ENCODE measurements around the gene ASCL4.

Gene ASCL4

GRCh38 chr12:107803092-107803491, 28.6 kb downstream of the ASCL4 start:
- Histone ChIP-seq H4K8ac (ENCODE audit: low read length) (no peak overlapping the region), H3K18ac (ENCODE audit: low read depth in 1 of 2, low read length in 2 of 2) (no peak overlapping the region), H2AFZ (ENCODE audit: low read depth, low read length) (no peak overlapping the region), H2AK5ac (ENCODE audit: low read length, severe bottlenecking) (no peak overlapping the region), H3K27me3 (ENCODE audit: control insufficient read depth in 1 of 2, insufficient read depth in 1 of 2, low read length in 2 of 2) (no peaks in the 10 kb centered on the region), H4K91ac (ENCODE audit: low read length) (no peak overlapping the region), H3K36me3 (ENCODE audit: control insufficient read depth in 1 of 2, insufficient read depth in 2 of 2, low read depth in 1 of 2, low read length in 2 of 2) (no peaks in the 10 kb centered on the region), H3K79me1 (replicated peaks; ENCODE audit: low read length, poor library complexity, severe bottlenecking) (no peaks in the 10 kb centered on the region), H3K14ac (ENCODE audit: low read length in 2 of 2) (no peak overlapping the region), H3K9me3 (ENCODE audit: control insufficient read depth, low read length) (no peaks in the 10 kb centered on the region), H2BK15ac (ENCODE audit: low read depth, poor library complexity, severe bottlenecking) (no peak overlapping the region), H3K4me3 (ENCODE audit: insufficient read depth in 1 of 2, low read depth in 1 of 2, low read length in 2 of 2) (no peak overlapping the region), H3K23ac (ENCODE audit: low read length in 2 of 2) (no peak overlapping the region), H3K9ac (ENCODE audit: low read length) (no peak overlapping the region), H2BK12ac (ENCODE audit: low read length in 2 of 2) (no peak overlapping the region), H2BK5ac (ENCODE audit: low read depth, low read length, poor library complexity, severe bottlenecking) (no peak overlapping the region), H3K27ac (ENCODE audit: low read length, poor library complexity, severe bottlenecking) (no peak overlapping the region), H3K4me1 (ENCODE audit: control insufficient read depth, insufficient read depth, low read depth, low read length) (no peaks in the 10 kb centered on the region), H2BK120ac (ENCODE audit: low read depth, low read length) (no peak overlapping the region), H3K4ac (ENCODE audit: low read depth in 1 of 2, low read length in 2 of 2) (no peak overlapping the region), H3K4me2 (ENCODE audit: low read length, poor library complexity, severe bottlenecking) (no peak overlapping the region)
- no CpG with 5 or more reads among the region's 3 CpGs for WGBS
- DNase-seq = no peak

DNA sequence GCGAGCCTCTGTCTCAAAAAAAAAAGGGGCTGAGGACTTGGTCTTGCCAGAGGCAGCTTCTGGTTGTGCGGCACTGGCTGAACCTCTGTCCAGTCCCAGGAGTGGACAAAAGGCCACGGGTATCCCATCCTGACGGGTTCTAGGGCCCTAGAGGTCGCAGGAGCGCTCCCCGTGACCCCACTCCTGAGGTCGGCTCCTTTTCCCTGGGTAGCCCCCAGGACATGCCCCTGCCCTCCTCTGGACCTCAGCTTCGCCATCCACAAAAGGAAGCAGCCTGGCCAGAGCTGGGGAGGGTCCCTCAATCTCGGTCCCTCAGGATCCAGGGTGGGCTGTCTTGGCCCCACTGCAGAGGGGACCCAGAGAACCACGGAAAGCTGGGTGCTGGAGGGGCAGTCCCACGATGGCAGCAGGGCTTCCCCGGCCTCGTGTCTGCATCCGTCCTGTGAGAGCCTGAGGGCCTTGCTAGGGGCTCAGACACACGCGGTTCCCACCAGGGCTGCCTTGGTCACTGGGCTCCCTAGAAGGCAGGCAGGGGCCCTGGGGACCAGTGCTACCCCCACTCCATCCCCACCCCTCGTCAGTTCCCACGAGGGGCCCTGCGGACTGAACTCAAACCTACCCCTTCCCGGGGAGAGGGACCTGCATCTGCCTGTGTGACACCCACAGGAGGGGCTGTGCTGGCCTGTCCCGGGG, 31.1 kb downstream of the ASCL4 start:
- no peak overlapping the region for H2BK120ac ChIP-seq (ENCODE audit: low read depth, low read length)
- H4K8ac ChIP-seq (ENCODE audit: low read length) = no peak overlapping the region
- H3K27me3 ChIP-seq (ENCODE audit: control insufficient read depth in 1 of 2, insufficient read depth in 1 of 2, low read length in 2 of 2) = no peaks in the 10 kb centered on the region
- H3K27ac ChIP-seq (ENCODE audit: low read length, poor library complexity, severe bottlenecking) = no peak overlapping the region
- no peak overlapping the region for H3K4me3 ChIP-seq (ENCODE audit: insufficient read depth in 1 of 2, low read depth in 1 of 2, low read length in 2 of 2)
- H3K23ac ChIP-seq (ENCODE audit: low read length in 2 of 2) = no peak overlapping the region
- no peaks in the 10 kb centered on the region for H3K9me3 ChIP-seq (ENCODE audit: control insufficient read depth, low read length)
- no peak overlapping the region for H3K18ac ChIP-seq (ENCODE audit: low read depth in 1 of 2, low read length in 2 of 2)
- no peaks in the 10 kb centered on the region for H3K4me1 ChIP-seq (ENCODE audit: control insufficient read depth, insufficient read depth, low read depth, low read length)
- H2AK5ac ChIP-seq (ENCODE audit: low read length, severe bottlenecking) = no peak overlapping the region
- no peak overlapping the region for H2BK5ac ChIP-seq (ENCODE audit: low read depth, low read length, poor library complexity, severe bottlenecking)
- H3K79me1 ChIP-seq (replicated peaks; ENCODE audit: low read length, poor library complexity, severe bottlenecking) = no peaks in the 10 kb centered on the region
- H3K4me2 ChIP-seq (ENCODE audit: low read length, poor library complexity, severe bottlenecking) = no peak overlapping the region
- H4K91ac ChIP-seq (ENCODE audit: low read length) = no peak overlapping the region
- no peak overlapping the region for H2AFZ ChIP-seq (ENCODE audit: low read depth, low read length)
- H3K9ac ChIP-seq (ENCODE audit: low read length) = no peak overlapping the region
- DNase-seq = no peak
- H3K14ac ChIP-seq (ENCODE audit: low read length in 2 of 2) = no peak overlapping the region
- WGBS = 73% methylated on average over 22 of the region's 22 CpGs
- no peaks in the 10 kb centered on the region for H3K36me3 ChIP-seq (ENCODE audit: control insufficient read depth in 1 of 2, insufficient read depth in 2 of 2, low read depth in 1 of 2, low read length in 2 of 2)
- no peak overlapping the region for H2BK15ac ChIP-seq (ENCODE audit: low read depth, poor library complexity, severe bottlenecking)
- no peak overlapping the region for H2BK12ac ChIP-seq (ENCODE audit: low read length in 2 of 2)
- H3K4ac ChIP-seq (ENCODE audit: low read depth in 1 of 2, low read length in 2 of 2) = no peak overlapping the region

GRCh38 chr12:107807471-107808150, 33.1 kb downstream of the ASCL4 start:
- no peak overlapping the region for H3K27ac ChIP-seq (ENCODE audit: low read length, poor library complexity, severe bottlenecking)
- H4K91ac ChIP-seq (ENCODE audit: low read length) = no peak overlapping the region
- no peak overlapping the region for H3K4ac ChIP-seq (ENCODE audit: low read depth in 1 of 2, low read length in 2 of 2)
- no peak overlapping the region for H3K9ac ChIP-seq (ENCODE audit: low read length)
- no peak overlapping the region for H2BK5ac ChIP-seq (ENCODE audit: low read depth, low read length, poor library complexity, severe bottlenecking)
- no peak overlapping the region for H3K18ac ChIP-seq (ENCODE audit: low read depth in 1 of 2, low read length in 2 of 2)
- no peak overlapping the region for H2BK120ac ChIP-seq (ENCODE audit: low read depth, low read length)
- no peak overlapping the region for H2BK15ac ChIP-seq (ENCODE audit: low read depth, poor library complexity, severe bottlenecking)
- no peaks in the 10 kb centered on the region for H3K27me3 ChIP-seq (ENCODE audit: control insufficient read depth in 1 of 2, insufficient read depth in 1 of 2, low read length in 2 of 2)
- DNase-seq = no peak
- H3K4me3 ChIP-seq (ENCODE audit: insufficient read depth in 1 of 2, low read depth in 1 of 2, low read length in 2 of 2) = no peak overlapping the region
- H2BK12ac ChIP-seq (ENCODE audit: low read length in 2 of 2) = no peak overlapping the region
- no peaks in the 10 kb centered on the region for H3K79me1 ChIP-seq (replicated peaks; ENCODE audit: low read length, poor library complexity, severe bottlenecking)
- H2AFZ ChIP-seq (ENCODE audit: low read depth, low read length) = peak overlapping the region; percentile 39
- no peaks in the 10 kb centered on the region for H3K9me3 ChIP-seq (ENCODE audit: control insufficient read depth, low read length)
- 26% methylated on average over 3 of the region's 3 CpGs for WGBS
- no peak overlapping the region for H3K14ac ChIP-seq (ENCODE audit: low read length in 2 of 2)
- no peak overlapping the region for H3K23ac ChIP-seq (ENCODE audit: low read length in 2 of 2)
- no peak overlapping the region for H3K4me2 ChIP-seq (ENCODE audit: low read length, poor library complexity, severe bottlenecking)
- no peaks in the 10 kb centered on the region for H3K4me1 ChIP-seq (ENCODE audit: control insufficient read depth, insufficient read depth, low read depth, low read length)
- H4K8ac ChIP-seq (ENCODE audit: low read length) = no peak overlapping the region
- H2AK5ac ChIP-seq (ENCODE audit: low read length, severe bottlenecking) = no peak overlapping the region
- H3K36me3 ChIP-seq (ENCODE audit: control insufficient read depth in 1 of 2, insufficient read depth in 2 of 2, low read depth in 1 of 2, low read length in 2 of 2) = no peaks in the 10 kb centered on the region

DNA sequence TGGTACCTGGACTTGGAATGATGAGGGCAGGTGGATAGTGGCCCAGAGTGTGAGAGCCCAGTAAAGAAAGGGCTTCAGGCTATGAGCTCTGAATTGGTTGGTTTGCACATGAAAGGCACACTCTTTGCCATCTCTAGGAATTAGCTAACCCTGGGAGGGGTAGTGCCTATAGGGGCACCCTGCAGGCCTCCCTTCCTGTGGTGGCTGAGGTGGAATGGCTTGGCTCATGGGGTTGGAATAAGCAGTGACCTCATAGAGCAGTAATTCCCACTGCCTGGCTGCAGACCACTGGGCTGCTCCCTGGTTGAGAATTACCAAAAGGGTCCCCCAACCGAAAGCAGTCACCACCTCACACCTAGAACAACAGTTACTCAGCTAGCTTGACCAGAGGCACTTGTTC, 42.7 kb downstream of the ASCL4 start:
- H2BK5ac ChIP-seq (ENCODE audit: low read depth, low read length, poor library complexity, severe bottlenecking) = no peak overlapping the region
- no peak overlapping the region for H3K18ac ChIP-seq (ENCODE audit: low read depth in 1 of 2, low read length in 2 of 2)
- H2BK120ac ChIP-seq (ENCODE audit: low read depth, low read length) = no peak overlapping the region
- no peak overlapping the region for H2BK12ac ChIP-seq (ENCODE audit: low read length in 2 of 2)
- H3K27ac ChIP-seq (ENCODE audit: low read length, poor library complexity, severe bottlenecking) = no peak overlapping the region
- H4K8ac ChIP-seq (ENCODE audit: low read length) = no peak overlapping the region
- H3K14ac ChIP-seq (ENCODE audit: low read length in 2 of 2) = no peak overlapping the region
- H2BK15ac ChIP-seq (ENCODE audit: low read depth, poor library complexity, severe bottlenecking) = no peak overlapping the region
- no peaks in the 10 kb centered on the region for H3K4me1 ChIP-seq (ENCODE audit: control insufficient read depth, insufficient read depth, low read depth, low read length)
- H3K27me3 ChIP-seq (ENCODE audit: control insufficient read depth in 1 of 2, insufficient read depth in 1 of 2, low read length in 2 of 2) = no peaks in the 10 kb centered on the region
- no peak overlapping the region for H3K4me2 ChIP-seq (ENCODE audit: low read length, poor library complexity, severe bottlenecking)
- H3K36me3 ChIP-seq (ENCODE audit: control insufficient read depth in 1 of 2, insufficient read depth in 2 of 2, low read depth in 1 of 2, low read length in 2 of 2) = no peaks in the 10 kb centered on the region
- 55% methylated on average over 1 of the region's 1 CpG for WGBS
- H4K91ac ChIP-seq (ENCODE audit: low read length) = no peak overlapping the region
- H2AK5ac ChIP-seq (ENCODE audit: low read length, severe bottlenecking) = no peak overlapping the region
- no peak overlapping the region for H3K9ac ChIP-seq (ENCODE audit: low read length)
- H3K4ac ChIP-seq (ENCODE audit: low read depth in 1 of 2, low read length in 2 of 2) = no peak overlapping the region
- H3K4me3 ChIP-seq (ENCODE audit: insufficient read depth in 1 of 2, low read depth in 1 of 2, low read length in 2 of 2) = no peak overlapping the region
- H3K23ac ChIP-seq (ENCODE audit: low read length in 2 of 2) = no peak overlapping the region
- no peaks in the 10 kb centered on the region for H3K79me1 ChIP-seq (replicated peaks; ENCODE audit: low read length, poor library complexity, severe bottlenecking)
- DNase-seq = no peak
- H3K9me3 ChIP-seq (ENCODE audit: control insufficient read depth, low read length) = peaks cover 8% of the 10 kb centered on the region
- no peak overlapping the region for H2AFZ ChIP-seq (ENCODE audit: low read depth, low read length)

Measured in mesenchymal stem cell (in vitro differentiated cells and primary cell).